ENCODE measurements around the gene PDIA6.

Gene PDIA6

GRCh38 chr2:10792660-10793400 lies 19.8 kb downstream of the PDIA6 start:
- FAIRE-seq = no peak
- no peak for DNase-seq (ENCODE audit: insufficient read length, low spot score)
- no peak for TF ChIP-seq CTCF (IDR thresholded peaks at IDR 0.05; ENCODE audit: insufficient read depth, missing control alignments)

- no peak for FAIRE-seq
- TF ChIP-seq CTCF (IDR thresholded peaks at IDR 0.05; ENCODE audit: insufficient read depth, missing control alignments) = no peak
- no peak for DNase-seq (ENCODE audit: insufficient read length, low spot score)
Measured at GRCh38 chr2:10792001-10792634, 20.5 kb downstream of the PDIA6 start.

- FAIRE-seq (no peak), DNase-seq (ENCODE audit: insufficient read length, low spot score) (no peak)
- no peak for TF ChIP-seq CTCF (IDR thresholded peaks at IDR 0.05; ENCODE audit: insufficient read depth, missing control alignments)
Measured at GRCh38 chr2:10790228-10790973, 22.2 kb downstream of the PDIA6 start.

- TF ChIP-seq CTCF (IDR thresholded peaks at IDR 0.05; ENCODE audit: insufficient read depth, missing control alignments) = no peak
- FAIRE-seq (no peak), DNase-seq (ENCODE audit: insufficient read length, low spot score) (no peak)
Measured at GRCh38 chr2:10788855-10789254, 23.7 kb downstream of the PDIA6 start.

- TF ChIP-seq CTCF (IDR thresholded peaks at IDR 0.05; ENCODE audit: insufficient read depth, missing control alignments) = peak; percentile 34
- no peak for FAIRE-seq
Measured at GRCh38 chr2:10787176-10787968, 25.2 kb downstream of the PDIA6 start.

GRCh38 chr2:10786240-10786982 lies 26.2 kb downstream of the PDIA6 start:
- FAIRE-seq = no peak
- no peak for TF ChIP-seq CTCF (IDR thresholded peaks at IDR 0.05; ENCODE audit: insufficient read depth, missing control alignments)

More at GRCh38 chr2:10787176-10787968, 25.2 kb downstream of the PDIA6 start:
- DNase-seq (ENCODE audit: insufficient read length, low spot score) = no peak

More at GRCh38 chr2:10786240-10786982, 26.2 kb downstream of the PDIA6 start:
- no peak for DNase-seq (ENCODE audit: insufficient read length, low spot score)
